SH-SY5Y (cell line): Measurements from ENCODE around the gene SLC1A3.

Experiments used
- GATA2 ChIP-seq: IDR thresholded peaks from 2 replicates; pipeline ENCODE4 v1.6.1; 2011; ENCODE audit warnings: mild to moderate bottlenecking, low read depth, low read length
- GATA3 ChIP-seq: IDR thresholded peaks from 2 replicates; pipeline ENCODE4 v1.6.1; 2011; ENCODE audit warnings: low read depth, mild to moderate bottlenecking, low read length, moderate library complexity

- TF ChIP-seq GATA2, result no peak
- no peak for TF ChIP-seq GATA3
These were observed 35.0 kb downstream of the SLC1A3 start for GRCh38 chr5:36641431-36641830.
